GM19023 (cell line): ENCODE results near the gene PRMT7.
A peak's percentile ranks its signal among the peaks of the same experiment; 100 is the strongest.

ENCODE experiments used
- ATAC-seq: cut with Tn5 transposase; IDR thresholded peaks from one replicate; pipeline ENCODE4 v1.9.1; 2021; ENCODE audit warnings: mild to moderate bottlenecking, moderate library complexity; ENCODE audit not compliant: unreplicated experiment

The PRMT7 gene

GRCh38 chr16:68310774-68311511 is at the start of gene PRMT7, which contains the start of gene SLC7A6OS:
Gene PRMT7, plus strand, starts transcription at chr16:68311019. Its CDS starts 4,961 bp downstream, at chr16:68315980.
Gene SLC7A6OS, minus strand, starts transcription at chr16:68310946. Its CDS starts 20 bp downstream, at chr16:68310926.
- ATAC-seq, result peak; percentile 96

GRCh38 chr16:68263559-68264127 is 47.2 kb upstream of the PRMT7 start:
- ATAC-seq, result peak; percentile 3

- ATAC-seq, result peak; percentile 69
These were observed 46.4 kb upstream of the PRMT7 start, which contains the start of gene SLC7A6 for GRCh38 chr16:68264128-68265077. Gene SLC7A6, plus strand, starts transcription at chr16:68264526. Its CDS starts 10,201 bp downstream, at chr16:68274727.

GRCh38 chr16:68265078-68265920 is 45.5 kb upstream of the PRMT7 start:
- peak; percentile 9 for ATAC-seq

GRCh38 chr16:68267612-68268405 is 43.0 kb upstream of the PRMT7 start:
- no peak for ATAC-seq

GRCh38 chr16:68269793-68270192 is 41.0 kb upstream of the PRMT7 start:
- ATAC-seq, result no peak

- no peak for ATAC-seq
These were observed 40.5 kb upstream of the PRMT7 start for GRCh38 chr16:68270353-68270752.

GRCh38 chr16:68272507-68273209 is 38.2 kb upstream of the PRMT7 start:
- ATAC-seq, result no peak

- no peak for ATAC-seq
These were observed 37.4 kb upstream of the PRMT7 start for GRCh38 chr16:68273459-68273858.

GRCh38 chr16:68273896-68274295 is 36.9 kb upstream of the PRMT7 start:
- ATAC-seq, result no peak

GRCh38 chr16:68274441-68274840 is 36.4 kb upstream of the PRMT7 start:
- no peak for ATAC-seq

- ATAC-seq, result peak; percentile 70
These were observed 35.1 kb upstream of the PRMT7 start for GRCh38 chr16:68275611-68276191.

- ATAC-seq, result no peak
These were observed 34.6 kb upstream of the PRMT7 start for GRCh38 chr16:68276223-68276622.

- ATAC-seq, result no peak
These were observed 30.9 kb upstream of the PRMT7 start for GRCh38 chr16:68279726-68280558.

GRCh38 chr16:68281368-68282063 is 29.3 kb upstream of the PRMT7 start:
- ATAC-seq, result no peak

- no peak for ATAC-seq
These were observed 28.8 kb upstream of the PRMT7 start for GRCh38 chr16:68282064-68282452.

- no peak for ATAC-seq
These were observed 27.5 kb upstream of the PRMT7 start for GRCh38 chr16:68283346-68283745.
